CD4-positive, alpha-beta T cell treated with Interleukin-4 for 1 hour (primary cell): ENCODE measurements around the gene GBA3.

Experiments
- DNase-seq, 2 donors: peaks; one replicate each; pipeline ENCODE4 v3.0.0-alpha.2; 2020 to 2022

The GBA3 gene

GRCh38 chr4:22790631-22791030 lies 97.9 kb downstream of the GBA3 start:
- DNase-seq = no peak

- DNase-seq = no peak
Observed at GRCh38 chr4:22794732-22795131, 102.0 kb downstream of the GBA3 start.

- no peak for DNase-seq
Observed at GRCh38 chr4:22801391-22801790, 108.7 kb downstream of the GBA3 start.

- DNase-seq = no peak
Observed at GRCh38 chr4:22802876-22803275, 110.1 kb downstream of the GBA3 start.

GRCh38 chr4:22803512-22803911 lies 110.8 kb downstream of the GBA3 start:
- no peak for DNase-seq

GRCh38 chr4:22814906-22815305 lies 122.2 kb downstream of the GBA3 start:
- no peak for DNase-seq

- DNase-seq = no peak
Observed at GRCh38 chr4:22824091-22824490, 131.4 kb downstream of the GBA3 start.

- DNase-seq = no peak
Observed at GRCh38 chr4:22842360-22843018, 149.8 kb downstream of the GBA3 start.

GRCh38 chr4:22848332-22848731 lies 155.6 kb downstream of the GBA3 start:
- DNase-seq = no peak

GRCh38 chr4:22850055-22850454 lies 157.3 kb downstream of the GBA3 start:
- DNase-seq = no peak

- no peak for DNase-seq
Observed at GRCh38 chr4:22850630-22851029, 157.9 kb downstream of the GBA3 start.

GRCh38 chr4:22857411-22857810 lies 164.7 kb downstream of the GBA3 start:
- no peak for DNase-seq

GRCh38 chr4:22859318-22859717 lies 166.6 kb downstream of the GBA3 start:
- no peak for DNase-seq
